ENCODE data around the gene PIP4K2A.

PIP4K2A gene

GRCh38 chr10:22657024-22657423 lies 57.4 kb downstream of the PIP4K2A start:
- no peak overlapping the region for H2AK5ac ChIP-seq (ENCODE audit: low read depth, low read length)
- no peak overlapping the region for H3K23ac ChIP-seq (ENCODE audit: low read depth, low read length, poor library complexity)
- H4K8ac ChIP-seq (ENCODE audit: low read depth, low read length): no peak overlapping the region
- H2AFZ ChIP-seq (ENCODE audit: low read length): no peak overlapping the region
- no peaks in the 10 kb centered on the region for H3K79me1 ChIP-seq (ENCODE audit: low read depth, low read length)
- H3K4me2 ChIP-seq (ENCODE audit: insufficient read depth, low read length, poor library complexity, severe bottlenecking): no peak overlapping the region
- H3K36me3 ChIP-seq (replicated peaks in 1 of 2; ENCODE audit: control insufficient read depth in 2 of 2, insufficient read depth in 2 of 2, low read length in 2 of 2): no peaks in the 10 kb centered on the region
- no peak overlapping the region for H2BK15ac ChIP-seq (ENCODE audit: low read length)
- no CpG with 5 or more reads among the region's 4 CpGs for WGBS, 2 donors (ENCODE audit: extremely low coverage in 2 of 2, insufficient read length in 2 of 2, insufficient replicate concordance in 1 of 2)
- H3K9ac ChIP-seq (ENCODE audit: low read depth, low read length, poor library complexity): no peak overlapping the region
- H2BK120ac ChIP-seq (ENCODE audit: low read depth, low read length): no peak overlapping the region
- DNase-seq (ENCODE audit: low spot score): no peak
- H3K27ac ChIP-seq (replicated peaks; ENCODE audit: low read length): no peak overlapping the region
- H3K4me3 ChIP-seq (ENCODE audit: low read length in 2 of 2): no peak overlapping the region
- no peak overlapping the region for H3K14ac ChIP-seq (ENCODE audit: low read length)
- H3K9me3 ChIP-seq (replicated peaks in 1 of 2; ENCODE audit: control insufficient read depth in 2 of 2, insufficient read depth in 1 of 2, low read depth in 1 of 2, low read length in 2 of 2): no peaks in the 10 kb centered on the region
- H2BK12ac ChIP-seq (ENCODE audit: low read length): no peak overlapping the region
- peaks cover 0 to 6% of the 10 kb centered on the region in 2 donors for H3K4me1 ChIP-seq (ENCODE audit: control insufficient read depth in 2 of 2, insufficient read depth in 1 of 2, low read depth in 1 of 2, low read length in 2 of 2)
- H3K18ac ChIP-seq (ENCODE audit: low read length): no peak overlapping the region
- no peak overlapping the region for H4K91ac ChIP-seq (ENCODE audit: low read depth, low read length, poor library complexity)
- H3K27me3 ChIP-seq (ENCODE audit: control insufficient read depth in 3 of 3, insufficient read depth in 3 of 3, low read depth in 1 of 3, low read length in 3 of 3): no peaks in the 10 kb centered on the region
- no peak overlapping the region for H3K4ac ChIP-seq (ENCODE audit: low read length)
- no peak overlapping the region for H2BK5ac ChIP-seq (ENCODE audit: low read length)

DNA sequence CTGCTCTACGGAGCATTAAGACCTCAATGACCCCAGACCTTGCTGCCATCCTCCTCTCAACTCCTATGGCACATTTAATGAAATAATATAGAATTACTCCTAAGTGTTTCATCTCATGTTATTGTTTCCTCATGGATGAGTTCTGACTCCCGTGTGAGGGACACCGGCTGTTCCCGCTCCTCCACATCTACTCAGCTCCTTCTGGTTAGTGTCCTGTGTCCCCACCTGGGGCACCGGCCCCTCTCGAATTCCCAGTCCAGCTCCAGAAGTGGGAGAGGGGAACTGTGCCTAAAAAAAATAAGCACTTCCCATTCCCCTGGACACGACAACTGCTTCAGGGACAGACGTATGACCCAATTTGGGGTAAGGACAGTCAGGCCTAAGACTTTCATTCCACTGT lies 58.3 kb downstream of the PIP4K2A start:
- H2AK5ac ChIP-seq (ENCODE audit: low read depth, low read length): no peak overlapping the region
- H2BK12ac ChIP-seq (ENCODE audit: low read length): no peak overlapping the region
- no peak overlapping the region for H2BK120ac ChIP-seq (ENCODE audit: low read depth, low read length)
- no peaks in the 10 kb centered on the region for H3K36me3 ChIP-seq (replicated peaks in 1 of 2; ENCODE audit: control insufficient read depth in 2 of 2, insufficient read depth in 2 of 2, low read length in 2 of 2)
- no peaks in the 10 kb centered on the region for H3K27me3 ChIP-seq (ENCODE audit: control insufficient read depth in 3 of 3, insufficient read depth in 3 of 3, low read depth in 1 of 3, low read length in 3 of 3)
- H3K23ac ChIP-seq (ENCODE audit: low read depth, low read length, poor library complexity): no peak overlapping the region
- no peaks in the 10 kb centered on the region for H3K79me1 ChIP-seq (ENCODE audit: low read depth, low read length)
- no CpG with 5 or more reads among the region's 8 CpGs for WGBS, 2 donors (ENCODE audit: extremely low coverage in 2 of 2, insufficient read length in 2 of 2, insufficient replicate concordance in 1 of 2)
- H4K91ac ChIP-seq (ENCODE audit: low read depth, low read length, poor library complexity): no peak overlapping the region
- DNase-seq (ENCODE audit: low spot score): no peak
- H3K4me1 ChIP-seq (ENCODE audit: control insufficient read depth in 2 of 2, insufficient read depth in 1 of 2, low read depth in 1 of 2, low read length in 2 of 2): peaks cover 2 to 10% of the 10 kb centered on the region in 2 donors
- no peak overlapping the region for H3K18ac ChIP-seq (ENCODE audit: low read length)
- no peak overlapping the region for H3K9ac ChIP-seq (ENCODE audit: low read depth, low read length, poor library complexity)
- no peak overlapping the region for H2AFZ ChIP-seq (ENCODE audit: low read length)
- H3K4ac ChIP-seq (ENCODE audit: low read length): no peak overlapping the region
- H3K27ac ChIP-seq (replicated peaks; ENCODE audit: low read length): no peak overlapping the region
- no peak overlapping the region for H4K8ac ChIP-seq (ENCODE audit: low read depth, low read length)
- no peak overlapping the region for H3K4me3 ChIP-seq (ENCODE audit: low read length in 2 of 2)
- no peak overlapping the region for H3K4me2 ChIP-seq (ENCODE audit: insufficient read depth, low read length, poor library complexity, severe bottlenecking)
- H2BK5ac ChIP-seq (ENCODE audit: low read length): no peak overlapping the region
- H3K9me3 ChIP-seq (replicated peaks in 1 of 2; ENCODE audit: control insufficient read depth in 2 of 2, insufficient read depth in 1 of 2, low read depth in 1 of 2, low read length in 2 of 2): no peaks in the 10 kb centered on the region
- no peak overlapping the region for H2BK15ac ChIP-seq (ENCODE audit: low read length)
- no peak overlapping the region for H3K14ac ChIP-seq (ENCODE audit: low read length)

- WGBS, 2 donors (ENCODE audit: extremely low coverage in 2 of 2, insufficient read length in 2 of 2, insufficient replicate concordance in 1 of 2): no CpG with 5 or more reads among the region's 10 CpGs
- Histone ChIP-seq H3K14ac (ENCODE audit: low read length) (no peak overlapping the region), H3K18ac (ENCODE audit: low read length) (no peak overlapping the region), H3K23ac (ENCODE audit: low read depth, low read length, poor library complexity) (no peak overlapping the region), H3K27ac (replicated peaks; ENCODE audit: low read length) (no peak overlapping the region), H2BK12ac (ENCODE audit: low read length) (no peak overlapping the region), H3K9ac (ENCODE audit: low read depth, low read length, poor library complexity) (no peak overlapping the region), H3K4me3 (ENCODE audit: low read length in 2 of 2) (no peak overlapping the region), H3K4me2 (ENCODE audit: insufficient read depth, low read length, poor library complexity, severe bottlenecking) (no peak overlapping the region), H3K36me3 (replicated peaks in 1 of 2; ENCODE audit: control insufficient read depth in 2 of 2, insufficient read depth in 2 of 2, low read length in 2 of 2) (no peaks in the 10 kb centered on the region), H2BK120ac (ENCODE audit: low read depth, low read length) (no peak overlapping the region), H2BK15ac (ENCODE audit: low read length) (no peak overlapping the region), H2BK5ac (ENCODE audit: low read length) (no peak overlapping the region), H3K9me3 (replicated peaks in 1 of 2; ENCODE audit: control insufficient read depth in 2 of 2, insufficient read depth in 1 of 2, low read depth in 1 of 2, low read length in 2 of 2) (no peaks in the 10 kb centered on the region), H3K27me3 (ENCODE audit: control insufficient read depth in 3 of 3, insufficient read depth in 3 of 3, low read depth in 1 of 3, low read length in 3 of 3) (no peaks in the 10 kb centered on the region), H4K91ac (ENCODE audit: low read depth, low read length, poor library complexity) (no peak overlapping the region), H4K8ac (ENCODE audit: low read depth, low read length) (no peak overlapping the region), H3K79me1 (ENCODE audit: low read depth, low read length) (no peaks in the 10 kb centered on the region), H3K4me1 (ENCODE audit: control insufficient read depth in 2 of 2, insufficient read depth in 1 of 2, low read depth in 1 of 2, low read length in 2 of 2) (peaks cover 2 to 13% of the 10 kb centered on the region in 2 donors), H2AFZ (ENCODE audit: low read length) (no peak overlapping the region), H2AK5ac (ENCODE audit: low read depth, low read length) (no peak overlapping the region), H3K4ac (ENCODE audit: low read length) (no peak overlapping the region)
- DNase-seq (ENCODE audit: low spot score): no peak
Observed at GRCh38 chr10:22655312-22655981, 58.9 kb downstream of the PIP4K2A start.

DNA sequence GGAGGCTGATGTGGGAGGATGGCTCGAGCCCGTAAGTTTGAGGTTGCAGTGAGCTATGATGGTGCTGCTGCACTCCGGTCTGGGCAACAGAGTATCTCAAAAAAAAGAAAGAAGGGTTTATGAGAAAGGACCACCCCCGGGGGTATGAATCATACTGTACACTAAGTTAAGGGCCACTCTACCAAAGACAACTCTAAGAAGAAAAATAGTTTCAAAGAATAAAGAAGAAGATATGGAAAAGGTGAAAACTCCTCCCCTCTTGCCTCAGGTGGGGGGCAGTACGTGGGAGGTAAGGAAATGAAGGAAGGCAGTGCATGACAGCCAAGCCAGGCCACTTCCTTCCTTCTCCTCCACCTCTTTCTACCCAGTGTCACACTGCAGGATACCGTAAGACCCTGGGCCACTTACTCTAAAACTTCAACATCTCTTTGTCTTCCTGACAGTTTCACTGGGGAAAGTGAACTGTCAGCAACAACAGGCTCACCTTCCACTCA lies 61.3 kb downstream of the PIP4K2A start:
- H3K27ac ChIP-seq (replicated peaks; ENCODE audit: low read length): no peak overlapping the region
- no peak overlapping the region for H3K4me3 ChIP-seq (ENCODE audit: low read length in 2 of 2)
- no peaks in the 10 kb centered on the region for H3K79me1 ChIP-seq (ENCODE audit: low read depth, low read length)
- no peak overlapping the region for H2AK5ac ChIP-seq (ENCODE audit: low read depth, low read length)
- WGBS, 2 donors (ENCODE audit: extremely low coverage in 2 of 2, insufficient read length in 2 of 2, insufficient replicate concordance in 1 of 2): no CpG with 5 or more reads among the region's 6 CpGs
- H3K9ac ChIP-seq (ENCODE audit: low read depth, low read length, poor library complexity): no peak overlapping the region
- no peak overlapping the region for H2BK15ac ChIP-seq (ENCODE audit: low read length)
- H4K91ac ChIP-seq (ENCODE audit: low read depth, low read length, poor library complexity): no peak overlapping the region
- no peak overlapping the region for H2BK5ac ChIP-seq (ENCODE audit: low read length)
- no peak overlapping the region for H3K4ac ChIP-seq (ENCODE audit: low read length)
- H3K23ac ChIP-seq (ENCODE audit: low read depth, low read length, poor library complexity): no peak overlapping the region
- H3K9me3 ChIP-seq (replicated peaks in 1 of 2; ENCODE audit: control insufficient read depth in 2 of 2, insufficient read depth in 1 of 2, low read depth in 1 of 2, low read length in 2 of 2): no peaks in the 10 kb centered on the region
- H2BK12ac ChIP-seq (ENCODE audit: low read length): no peak overlapping the region
- H3K4me2 ChIP-seq (ENCODE audit: insufficient read depth, low read length, poor library complexity, severe bottlenecking): no peak overlapping the region
- no peak overlapping the region for H4K8ac ChIP-seq (ENCODE audit: low read depth, low read length)
- H3K27me3 ChIP-seq (ENCODE audit: control insufficient read depth in 3 of 3, insufficient read depth in 3 of 3, low read depth in 1 of 3, low read length in 3 of 3): no peaks in the 10 kb centered on the region
- no peak overlapping the region for H3K18ac ChIP-seq (ENCODE audit: low read length)
- H3K14ac ChIP-seq (ENCODE audit: low read length): no peak overlapping the region
- peaks cover 7 to 13% of the 10 kb centered on the region in 2 donors for H3K4me1 ChIP-seq (ENCODE audit: control insufficient read depth in 2 of 2, insufficient read depth in 1 of 2, low read depth in 1 of 2, low read length in 2 of 2)
- no peak overlapping the region for H2BK120ac ChIP-seq (ENCODE audit: low read depth, low read length)
- H3K36me3 ChIP-seq (replicated peaks in 1 of 2; ENCODE audit: control insufficient read depth in 2 of 2, insufficient read depth in 2 of 2, low read length in 2 of 2): no peaks in the 10 kb centered on the region
- no peak overlapping the region for H2AFZ ChIP-seq (ENCODE audit: low read length)
- no peak for DNase-seq (ENCODE audit: low spot score)
